ENCODE measurements around the gene KLHL41. TPM values are rescaled to one million over a fixed set of nuclear protein-coding genes. Genes with fewer than 3 reads are reported as not detected.
A peak's percentile ranks its signal among the peaks of the same experiment; 100 is the strongest.
"Not testable (repeated sequence)": the region's sequence is repeated elsewhere in the genome, so short reads cannot be mapped to it uniquely, and the experiment has no call there.

Gene KLHL41
- total RNA-seq, 2 donors from 2014 or later = not detected

DNA sequence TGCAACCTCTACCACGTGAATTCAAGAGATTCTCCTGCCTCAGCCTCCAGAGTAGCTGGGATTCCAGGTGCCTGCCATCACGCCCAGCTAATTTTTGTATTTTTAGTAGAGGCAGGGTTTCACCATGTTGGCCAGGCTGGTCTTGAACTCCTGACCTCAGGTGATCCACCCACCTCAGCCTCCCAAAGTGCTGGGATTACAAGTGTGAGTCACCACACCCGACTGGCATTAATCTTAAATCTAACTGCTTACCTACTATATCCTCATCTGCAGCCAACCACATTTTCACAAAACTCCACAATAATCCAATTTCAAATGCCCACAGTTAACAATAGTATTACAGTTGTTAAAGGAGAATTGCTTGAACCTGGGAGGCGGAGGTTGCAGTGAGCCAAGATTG lies 61.2 kb downstream of the KLHL41 start:
- ATAC-seq; H3K9me3 Mint-ChIP-seq; DNase-seq (ENCODE audit: low spot score); H3K36me3 Mint-ChIP-seq; H3K4me3 Mint-ChIP-seq; H3K27me3 Mint-ChIP-seq; H3K27ac Mint-ChIP-seq: not testable (repeated sequence)
- peaks cover 15 to 18% of the 10 kb centered on the region in 2 donors for H3K4me1 Mint-ChIP-seq (ENCODE audit: low read depth in 2 of 2)

DNA sequence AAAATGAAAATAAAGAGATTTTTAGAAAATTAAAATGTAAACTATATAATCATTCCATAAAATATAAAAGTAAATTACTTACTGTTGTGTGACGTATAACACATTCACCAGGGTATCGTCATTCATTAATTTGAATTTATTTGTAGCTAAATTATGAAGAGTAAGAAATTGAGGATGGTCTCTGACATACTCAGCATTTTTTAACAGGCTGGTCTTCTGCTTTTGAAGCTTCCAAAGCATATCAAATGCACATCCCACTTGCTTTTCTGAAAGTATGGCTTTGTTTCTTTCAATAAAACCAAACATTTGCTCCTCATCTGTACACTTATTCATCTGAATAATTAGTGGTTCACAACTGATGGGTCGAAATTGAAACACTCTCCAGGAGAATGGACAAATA lies 62.1 kb downstream of the KLHL41 start:
- peaks cover 15 to 18% of the 10 kb centered on the region in 2 donors for H3K4me1 Mint-ChIP-seq (ENCODE audit: low read depth in 2 of 2)
- H3K27ac Mint-ChIP-seq = no peak overlapping the region
- no peaks in the 10 kb centered on the region for H3K9me3 Mint-ChIP-seq
- H3K4me3 Mint-ChIP-seq = no peak overlapping the region
- no peak for DNase-seq (ENCODE audit: low spot score)
- no peaks in the 10 kb centered on the region for H3K27me3 Mint-ChIP-seq
- ATAC-seq = no peak
- H3K36me3 Mint-ChIP-seq = peaks cover 5% of the 10 kb centered on the region

GRCh38 chr2:169572189-169572588 lies 62.7 kb downstream of the KLHL41 start:
- peaks cover 5% of the 10 kb centered on the region for H3K36me3 Mint-ChIP-seq
- no peak overlapping the region for H3K27ac Mint-ChIP-seq
- no peaks in the 10 kb centered on the region for H3K27me3 Mint-ChIP-seq
- no peaks in the 10 kb centered on the region for H3K9me3 Mint-ChIP-seq
- H3K4me3 Mint-ChIP-seq = no peak overlapping the region
- ATAC-seq (no peak), DNase-seq (ENCODE audit: low spot score) (no peak)
- peaks cover 15 to 18% of the 10 kb centered on the region in 2 donors for H3K4me1 Mint-ChIP-seq (ENCODE audit: low read depth in 2 of 2)

DNA sequence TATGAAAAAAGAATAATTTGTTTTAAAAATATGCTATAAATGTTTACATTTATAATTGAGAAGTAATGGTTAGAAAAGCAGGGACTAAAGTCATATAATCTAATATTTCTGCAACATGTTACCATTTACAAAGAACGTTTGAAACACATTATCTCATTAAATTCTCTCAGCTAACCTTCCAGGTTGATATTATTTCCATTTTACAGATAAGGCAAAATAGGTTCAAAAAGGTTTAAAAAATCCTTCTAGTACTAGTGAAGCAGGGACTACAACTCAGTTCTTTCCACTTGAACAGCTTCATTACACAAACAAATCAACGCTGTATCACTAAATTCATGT lies 63.3 kb downstream of the KLHL41 start:
- no peak for DNase-seq (ENCODE audit: low spot score)
- H3K27me3 Mint-ChIP-seq = peaks cover 0 to 2% of the 10 kb centered on the region in 2 donors
- no peaks in the 10 kb centered on the region for H3K9me3 Mint-ChIP-seq
- peak overlapping the region; percentile 99 for H3K4me3 Mint-ChIP-seq
- H3K36me3 Mint-ChIP-seq = peaks cover 5% of the 10 kb centered on the region
- peaks cover 15 to 18% of the 10 kb centered on the region in 2 donors for H3K4me1 Mint-ChIP-seq (ENCODE audit: low read depth in 2 of 2)
- no peak for ATAC-seq
- peak overlapping the region; percentile 79 to 95 for H3K27ac Mint-ChIP-seq

- peaks cover 15 to 18% of the 10 kb centered on the region in 2 donors for H3K4me1 Mint-ChIP-seq (ENCODE audit: low read depth in 2 of 2)
- H3K9me3 Mint-ChIP-seq = no peaks in the 10 kb centered on the region
- H3K27ac Mint-ChIP-seq = peak within 1 kb of the TSS; percentile 79 to 95
- ATAC-seq (peak; percentile 99 to 100), DNase-seq (ENCODE audit: low spot score) (peak; percentile 91)
- H3K27me3 Mint-ChIP-seq = peaks cover 0 to 2% of the 10 kb centered on the region in 2 donors
- peak within 1 kb of the TSS; percentile 99 for H3K4me3 Mint-ChIP-seq
- peaks cover 5% of the 10 kb centered on the region for H3K36me3 Mint-ChIP-seq
Observed at GRCh38 chr2:169573160-169573973, 63.9 kb downstream of the KLHL41 start, which contains the start of gene FASTKD1. Gene FASTKD1 (minus strand): TSS chr2:169573865. CDS start chr2:169572029, 1,836 bp downstream.

DNA sequence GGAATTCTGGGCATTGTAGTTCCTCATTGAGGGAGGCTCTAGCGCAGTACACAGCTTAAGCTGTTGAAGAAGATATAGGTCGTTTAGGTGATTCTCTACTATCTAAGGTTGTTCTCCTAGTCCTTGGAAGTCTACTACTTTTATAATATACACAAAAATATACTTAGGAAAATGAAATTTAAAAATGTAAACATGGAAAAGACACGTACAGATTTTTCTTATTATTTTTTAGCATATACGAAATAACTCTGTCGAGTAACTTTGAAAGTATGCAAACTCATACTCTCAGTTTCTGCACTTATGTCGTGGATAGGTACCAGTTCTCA lies 64.4 kb downstream of the KLHL41 start:
- Mint-ChIP-seq H3K9me3 (no peaks in the 10 kb centered on the region), H3K4me1 (ENCODE audit: low read depth in 2 of 2) (peaks cover 15 to 18% of the 10 kb centered on the region in 2 donors), H3K27me3 (peaks cover 0 to 5% of the 10 kb centered on the region in 2 donors), H3K27ac (peak overlapping the region; percentile 79 to 95), H3K36me3 (peaks cover 5% of the 10 kb centered on the region), H3K4me3 (peak overlapping the region; percentile 99)
- ATAC-seq (no peak), DNase-seq (ENCODE audit: low spot score) (no peak)

DNA sequence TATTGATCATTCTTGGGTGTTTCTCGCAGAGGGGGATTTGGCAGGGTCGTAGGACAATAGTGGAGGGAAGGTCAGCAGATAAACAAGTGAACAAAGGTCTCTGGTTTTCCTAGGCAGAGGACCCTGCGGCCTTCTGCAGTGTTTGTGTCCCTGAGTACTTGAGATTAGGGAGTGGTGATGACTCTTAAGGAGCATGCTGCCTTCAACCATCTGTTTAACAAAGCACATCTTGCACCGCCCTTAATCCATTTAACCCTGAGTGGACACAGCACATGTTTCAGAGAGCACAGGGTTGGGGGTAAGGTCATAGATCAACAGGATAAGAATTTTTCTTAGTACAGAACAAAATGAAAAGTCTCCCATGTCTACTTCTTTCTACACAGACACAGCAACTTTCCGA lies 65.0 kb downstream of the KLHL41 start:
- H3K4me1 Mint-ChIP-seq (ENCODE audit: low read depth in 2 of 2) = peaks cover 15 to 18% of the 10 kb centered on the region in 2 donors
- H3K4me3 Mint-ChIP-seq; H3K36me3 Mint-ChIP-seq; H3K9me3 Mint-ChIP-seq; ATAC-seq; H3K27ac Mint-ChIP-seq; H3K27me3 Mint-ChIP-seq; DNase-seq (ENCODE audit: low spot score): not testable (repeated sequence)

GRCh38 chr2:169575264-169575663 lies 65.8 kb downstream of the KLHL41 start:
- not testable (repeated sequence) for H3K36me3 Mint-ChIP-seq; DNase-seq (ENCODE audit: low spot score); ATAC-seq; H3K4me3 Mint-ChIP-seq; H3K9me3 Mint-ChIP-seq; H3K27ac Mint-ChIP-seq; H3K27me3 Mint-ChIP-seq
- peaks cover 13 to 15% of the 10 kb centered on the region in 2 donors for H3K4me1 Mint-ChIP-seq (ENCODE audit: low read depth in 2 of 2)

Other genes starting within 250 kb of the KLHL41 start
- under 1 TPM in 1 of 2 donors, not detected in 1; 0.05 TPM for gene LRP2, start 147.2 kb upstream of the KLHL41 start, total RNA-seq
- 1 to 10 TPM; 3.7 to 5.7 TPM for gene BBS5, start 30.2 kb upstream of the KLHL41 start, total RNA-seq
- 10 to 100 TPM; 37.7 to 61.7 TPM for gene FASTKD1, start 64.2 kb downstream of the KLHL41 start, total RNA-seq
- gene PPIG, start 74.6 kb downstream of the KLHL41 start, total RNA-seq = 10 to 100 TPM; 42.8 to 66.4 TPM
- under 1 TPM; 0.12 to 0.59 TPM for gene CFAP210, start 184.7 kb downstream of the KLHL41 start, total RNA-seq
- 1 to 10 TPM; 2.6 to 4.4 TPM for gene PHOSPHO2, start 184.8 kb downstream of the KLHL41 start, total RNA-seq
- gene KLHL23, start 224.1 kb downstream of the KLHL41 start, total RNA-seq = 10 to 100 TPM; 10.1 to 19.1 TPM